ENCODE results near the gene PHACTR3.

The PHACTR3 gene

GRCh38 chr20:59808729-59809381, 204.5 kb downstream of the PHACTR3 start:
- DNase-seq = no peak

GRCh38 chr20:59809630-59810448, 205.5 kb downstream of the PHACTR3 start:
- DNase-seq = no peak

GRCh38 chr20:59810449-59811187, 206.3 kb downstream of the PHACTR3 start:
- DNase-seq = no peak

- DNase-seq = no peak
Observed at GRCh38 chr20:59811681-59812171, 207.4 kb downstream of the PHACTR3 start.

GRCh38 chr20:59812286-59813125, 208.2 kb downstream of the PHACTR3 start:
- no peak for DNase-seq

GRCh38 chr20:59813126-59813947, 209.0 kb downstream of the PHACTR3 start:
- no peak for DNase-seq

- no peak for DNase-seq
Observed at GRCh38 chr20:59813948-59814839, 209.9 kb downstream of the PHACTR3 start.

GRCh38 chr20:59814840-59815340, 210.6 kb downstream of the PHACTR3 start:
- no peak for DNase-seq

DNA sequence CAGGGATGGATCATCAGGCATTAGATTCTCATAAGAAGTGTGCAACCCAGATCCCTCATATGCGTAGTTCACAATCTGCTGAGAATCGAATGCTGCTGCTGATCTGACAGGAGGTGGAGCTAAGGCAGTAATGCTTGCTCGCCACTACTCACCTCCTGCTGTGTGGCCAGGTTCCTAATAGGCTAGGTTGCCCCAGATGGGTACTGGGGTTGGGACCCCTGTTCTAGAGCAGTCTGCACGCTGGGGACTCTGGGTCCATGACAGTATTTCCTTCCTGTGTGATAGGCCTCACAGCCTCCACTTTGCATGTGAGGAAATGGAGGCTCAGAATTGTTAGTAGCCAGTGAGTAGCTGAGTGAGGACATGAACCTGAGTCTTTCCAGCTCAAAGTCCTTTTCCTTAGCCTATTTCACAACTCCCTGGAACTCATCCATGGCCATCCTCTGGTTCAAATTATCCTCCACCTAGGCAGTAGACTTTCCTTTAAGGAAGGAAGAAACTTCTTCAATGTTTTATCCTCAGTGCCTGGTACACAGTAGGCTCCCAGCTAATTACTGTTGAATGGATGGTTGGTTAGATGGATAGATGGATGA, 211.9 kb downstream of the PHACTR3 start:
- DNase-seq = no peak

DNA sequence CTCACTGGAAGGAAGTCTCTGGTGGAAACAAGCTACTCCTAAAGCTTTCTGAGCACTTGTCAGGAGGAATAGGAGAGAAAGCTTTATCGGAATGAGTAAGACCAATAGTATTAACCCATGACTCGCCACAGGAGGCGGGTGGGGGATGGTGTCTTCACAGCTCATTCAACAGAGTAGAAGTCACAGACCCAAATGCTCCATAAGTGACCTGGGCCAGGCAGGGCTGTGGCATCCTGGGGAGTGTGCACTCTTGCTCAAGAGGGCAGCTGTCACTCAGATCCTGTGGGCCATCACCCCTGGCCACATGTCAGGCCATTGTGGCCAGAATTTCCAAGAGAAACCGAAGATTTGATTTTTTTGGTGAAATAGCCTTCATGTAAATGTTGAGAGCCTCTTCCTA, 213.1 kb downstream of the PHACTR3 start:
- no peak for DNase-seq

- no peak for DNase-seq
Observed at GRCh38 chr20:59817846-59818615, 213.7 kb downstream of the PHACTR3 start.

DNA sequence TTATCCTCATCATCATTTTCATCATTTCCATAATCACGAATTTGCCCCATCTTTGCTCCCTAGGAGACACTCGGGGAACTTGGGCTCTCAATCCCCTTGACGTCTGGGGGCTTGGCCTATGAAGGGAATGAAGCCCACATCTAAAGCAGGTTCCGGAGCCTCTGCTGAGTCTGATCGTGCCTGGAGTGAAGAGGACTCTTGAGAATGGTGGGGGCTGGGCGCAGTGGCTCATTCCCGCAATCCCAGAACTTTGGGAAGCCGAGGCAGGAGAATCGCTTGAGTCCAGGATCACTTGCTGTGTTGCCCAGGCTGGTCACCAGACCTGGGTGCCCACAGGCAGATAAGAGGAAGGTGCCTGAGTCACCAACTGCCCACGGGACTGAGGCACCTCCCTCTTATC, 214.6 kb downstream of the PHACTR3 start:
- DNase-seq = no peak

DNA sequence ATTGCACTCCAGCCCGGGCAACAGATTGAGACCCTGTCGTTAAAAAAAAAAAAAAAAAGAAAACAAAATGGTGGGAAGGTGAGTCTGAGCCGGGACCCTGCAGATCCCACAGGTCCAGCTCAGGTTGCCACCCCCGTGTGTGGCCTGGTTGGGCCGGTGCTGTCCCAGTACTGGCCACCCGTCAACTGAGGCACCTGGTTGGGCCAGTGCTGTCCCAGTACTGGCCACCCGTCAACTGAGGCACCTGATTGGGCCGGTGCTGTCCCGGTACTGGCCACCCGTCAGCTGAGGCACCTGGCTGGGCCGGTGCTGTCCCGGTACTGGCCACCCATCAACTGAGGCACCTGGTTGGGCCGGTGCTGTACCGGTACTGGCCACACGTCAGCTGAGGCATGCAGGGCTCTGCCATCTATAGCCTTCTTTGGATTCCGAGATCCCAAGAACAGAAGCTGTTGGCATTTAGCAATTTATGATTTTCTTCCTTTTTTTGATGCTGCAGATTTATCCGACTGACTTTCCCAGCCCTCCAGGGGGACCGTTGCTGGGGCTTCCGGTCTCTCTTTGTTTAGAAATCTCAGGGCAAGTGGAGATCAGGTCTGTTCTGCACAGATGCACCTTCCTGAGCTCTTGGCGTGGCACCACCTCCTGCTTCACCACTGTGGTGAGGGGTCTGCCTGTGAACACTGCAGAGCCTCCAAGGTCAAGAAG, 215.3 kb downstream of the PHACTR3 start:
- DNase-seq = no peak

- peak; percentile 81 for DNase-seq
Observed at GRCh38 chr20:59820204-59821041, 216.1 kb downstream of the PHACTR3 start.

GRCh38 chr20:59821201-59821600, 216.9 kb downstream of the PHACTR3 start:
- DNase-seq = no peak

DNA sequence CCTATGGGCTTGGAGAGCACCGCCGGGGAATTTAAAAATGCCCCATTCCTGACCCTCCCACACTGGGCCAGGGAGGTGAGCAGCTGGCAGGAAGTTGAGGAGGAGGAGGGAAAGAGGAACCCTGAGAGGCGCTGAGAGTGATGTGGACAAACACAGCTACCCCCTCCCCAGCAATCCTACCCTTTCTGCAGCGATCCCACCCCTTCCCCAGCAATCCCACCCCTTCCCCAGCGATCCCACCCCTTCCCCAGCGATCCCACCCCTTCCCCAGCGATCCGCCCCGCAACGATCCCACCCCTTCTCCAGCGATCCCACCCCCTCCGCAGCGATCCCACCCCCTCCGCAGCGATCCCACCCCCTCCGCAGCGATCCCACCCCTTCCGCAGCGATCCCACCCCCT, 217.4 kb downstream of the PHACTR3 start:
- no peak for DNase-seq

DNA sequence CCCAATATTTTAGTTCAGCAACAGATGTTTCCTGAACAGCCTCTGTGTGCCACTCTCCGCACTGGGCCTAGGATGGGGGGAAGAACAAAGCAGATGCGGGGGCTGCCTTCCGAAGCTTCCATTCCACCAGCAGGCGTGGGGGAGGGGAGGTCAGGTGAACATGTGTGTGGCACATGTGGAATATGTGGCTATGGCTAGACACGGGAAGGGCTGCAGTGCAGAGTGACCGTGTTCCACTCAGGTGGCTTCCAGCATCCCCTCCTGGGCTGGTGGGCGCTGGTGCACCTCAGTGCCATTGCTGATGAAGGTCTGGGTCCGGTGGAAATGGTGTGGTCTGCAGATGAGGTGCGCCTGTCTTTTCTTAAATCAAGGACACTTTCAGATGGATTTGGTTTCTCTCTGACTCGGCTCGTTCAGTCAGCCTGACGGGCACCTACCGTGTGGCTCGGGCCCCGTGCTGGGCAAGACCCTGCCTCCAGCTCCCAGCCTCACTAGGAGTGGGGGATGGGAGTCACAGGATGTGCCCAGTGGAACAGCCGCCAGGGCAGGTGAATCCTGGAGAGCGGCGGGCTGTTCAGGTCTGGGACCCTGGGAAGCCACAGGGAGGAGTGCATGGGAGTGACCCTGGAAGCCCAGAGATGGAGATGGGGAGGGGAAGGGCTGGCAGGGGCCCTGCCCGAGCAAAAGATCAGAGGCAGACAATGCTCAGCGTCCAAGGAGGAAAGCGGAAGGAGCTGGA, 218.1 kb downstream of the PHACTR3 start:
- no peak for DNase-seq
